Tibial nerve (tissue), 4 donors: ENCODE results near the gene FIG4. TPM values are rescaled to one million over a fixed set of nuclear protein-coding genes. Genes with fewer than 3 reads are reported as not detected.

Experiments
- DNase-seq, 2 donors: peaks; one replicate each; pipeline ENCODE4 v3.0.0-alpha.2; 2019; ENCODE audit warnings: low spot score in 2 of 2
- H3K27ac ChIP-seq, 4 donors: fragments of 200-600 bp; sonication (generic) in 3 of 4; one replicate each; pipeline ENCODE4 v1.5.1; 2017 to 2019; ENCODE audit warnings: mild to moderate bottlenecking in 1 of 4
- H3K27me3 ChIP-seq, 2 donors: fragments of 200-600 bp; sonication (generic) in 1 of 2; one replicate each; pipeline versions ENCODE4 v1.5.1 to v1.6.0; 2017 to 2019
- H3K36me3 ChIP-seq, 3 donors: fragments of 200-600 bp; sonication (generic); one replicate each; pipeline ENCODE4 v1.5.1; 2018 to 2019
- H3K4me1 ChIP-seq, 4 donors: fragments of 200-600 bp; sonication (generic) in 3 of 4; one replicate each; pipeline ENCODE4 v1.5.1; 2017 to 2019
- H3K4me3 ChIP-seq, 4 donors: fragments of 200-600 bp; sonication (generic) in 3 of 4; one replicate each; pipeline ENCODE4 v1.5.1; 2017 to 2019; ENCODE audit warnings: mild to moderate bottlenecking in 1 of 4, moderate library complexity in 1 of 4
- H3K9me3 ChIP-seq, 4 donors: fragments of 200-600 bp; sonication (generic) in 3 of 4; one replicate each; pipeline ENCODE4 v1.5.1; 2017 to 2019
- CTCF ChIP-seq, 5 experiments: fragments of 200-600 bp in 3 of 5; fragments of 450-650 bp in 2 of 5; sonication (generic) in 3 of 5; IDR thresholded peaks; one replicate each; pipeline ENCODE4 v1.5.1; 2016 to 2019; ENCODE audit warnings: antibody characterized with exemption in 5 of 5, mild to moderate bottlenecking in 3 of 5, moderate library complexity in 2 of 5
- EP300 ChIP-seq, 2 donors: sonication (generic); formaldehyde crosslinking; IDR thresholded peaks; one replicate each; pipeline ENCODE4 v1.6.1; 2017; ENCODE audit warnings: antibody characterized with exemption in 2 of 2, mild to moderate bottlenecking in 1 of 2
- POLR2A ChIP-seq, 2 donors: fragments of 450-650 bp; IDR thresholded peaks; one replicate each; pipeline ENCODE4 v1.6.1; 2017; ENCODE audit warnings: antibody characterized with exemption in 2 of 2, mild to moderate bottlenecking in 2 of 2, moderate library complexity in 2 of 2
- WGBS, 2 donors: methylation state at CpG; one replicate each; pipeline ENCODE4 v1.1.5; 2018; 5-methylcytosine and 5-hydroxymethylcytosine counted together
- total RNA-seq, 4 donors: library from RNA; depleted of rRNA; stranded (reverse); fragments of >200 nt; gene quantifications; one replicate each; pipeline ENCODE4 v1.1.0, GENCODE V29; 2016

Gene FIG4
- total RNA-seq, 4 donors from 2014 or later = 11.4 to 42.9 (median 21.6) TPM

GRCh38 chr6:109759098-109759955, 68.2 kb downstream of the FIG4 start:
- no peak for DNase-seq
- peaks cover 0 to 9% (median 0%) of the 10 kb centered on the region in 4 donors for H3K9me3 ChIP-seq
- TF ChIP-seq CTCF (IDR thresholded peaks at IDR 0.05) (no peak), POLR2A (IDR thresholded peaks at IDR 0.05) (no peak), EP300 (IDR thresholded peaks at IDR 0.05) (no peak)
- no peak overlapping the region for H3K4me3 ChIP-seq
- H3K27me3 ChIP-seq = no peaks in the 10 kb centered on the region
- WGBS, 2 donors = 98% methylated on average over 3 of the region's 3 CpGs
- peaks cover 0 to 51% (median 0%) of the 10 kb centered on the region in 3 donors for H3K36me3 ChIP-seq
- no peak overlapping the region for H3K27ac ChIP-seq
- H3K4me1 ChIP-seq = no peaks in the 10 kb centered on the region

- Histone ChIP-seq H3K4me1 (no peaks in the 10 kb centered on the region), H3K9me3 (peaks cover 0 to 7% (median 0%) of the 10 kb centered on the region in 4 donors), H3K27me3 (no peaks in the 10 kb centered on the region), H3K36me3 (peaks cover 0 to 58% (median 0%) of the 10 kb centered on the region in 3 donors), H3K4me3 (no peak overlapping the region), H3K27ac (no peak overlapping the region)
- WGBS, 2 donors = 53 to 55% methylated on average over 2 of the region's 2 CpGs
- no peak for DNase-seq
- TF ChIP-seq CTCF (IDR thresholded peaks at IDR 0.05) (no peak), EP300 (IDR thresholded peaks at IDR 0.05) (no peak), POLR2A (IDR thresholded peaks at IDR 0.05) (no peak)
These were observed 69.1 kb downstream of the FIG4 start for GRCh38 chr6:109760208-109760607.

- Histone ChIP-seq H3K36me3 (peaks cover 0 to 68% (median 0%) of the 10 kb centered on the region in 3 donors), H3K27me3 (no peaks in the 10 kb centered on the region), H3K27ac (no peak overlapping the region), H3K4me3 (no peak overlapping the region), H3K9me3 (peaks cover 0 to 3% (median 0%) of the 10 kb centered on the region in 4 donors), H3K4me1 (no peaks in the 10 kb centered on the region)
- TF ChIP-seq CTCF (IDR thresholded peaks at IDR 0.05) = no peak
- TF ChIP-seq EP300 (IDR thresholded peaks at IDR 0.05) = no peak
- no peak for TF ChIP-seq POLR2A (IDR thresholded peaks at IDR 0.05)
- WGBS, 2 donors = 96% methylated on average over 2 of the region's 2 CpGs
- DNase-seq = no peak
These were observed 71.1 kb downstream of the FIG4 start for GRCh38 chr6:109762166-109762565.

- DNase-seq = no peak
- H3K4me3 ChIP-seq = no peak overlapping the region
- no peaks in the 10 kb centered on the region for H3K27me3 ChIP-seq
- no peaks in the 10 kb centered on the region for H3K4me1 ChIP-seq
- no peak overlapping the region for H3K27ac ChIP-seq
- H3K9me3 ChIP-seq = peaks cover 0 to 3% (median 0%) of the 10 kb centered on the region in 4 donors
- WGBS, 2 donors = 59 to 88% methylated on average over 1 of the region's 1 CpG
- peaks cover 0 to 68% (median 0%) of the 10 kb centered on the region in 3 donors for H3K36me3 ChIP-seq
- TF ChIP-seq CTCF (IDR thresholded peaks at IDR 0.05) (no peak), POLR2A (IDR thresholded peaks at IDR 0.05) (no peak), EP300 (IDR thresholded peaks at IDR 0.05) (no peak)
These were observed 71.8 kb downstream of the FIG4 start for GRCh38 chr6:109762769-109763441.

- TF ChIP-seq EP300 (IDR thresholded peaks at IDR 0.05) (no peak), CTCF (IDR thresholded peaks at IDR 0.05) (no peak), POLR2A (IDR thresholded peaks at IDR 0.05) (no peak)
- H3K4me3 ChIP-seq = no peak overlapping the region
- no peak for DNase-seq
- H3K27ac ChIP-seq = no peak overlapping the region
- 75% methylated on average over 3 of the region's 3 CpGs for WGBS, 2 donors
- H3K4me1 ChIP-seq = no peaks in the 10 kb centered on the region
- no peaks in the 10 kb centered on the region for H3K9me3 ChIP-seq
- H3K36me3 ChIP-seq = peaks cover 0 to 83% (median 0%) of the 10 kb centered on the region in 3 donors
- H3K27me3 ChIP-seq = no peaks in the 10 kb centered on the region
These were observed 75.1 kb downstream of the FIG4 start for GRCh38 chr6:109766167-109766566.
